ENCODE data around the gene ADGRG6. TPM values are rescaled to one million over a fixed set of nuclear protein-coding genes. Genes with fewer than 3 reads are reported as not detected.
"Not testable (repeated sequence)": the region's sequence is repeated elsewhere in the genome, so short reads cannot be mapped to it uniquely, and the experiment has no call there.

ADGRG6 gene
- polyA plus RNA-seq, 6 donors from 2014 or later = not detected

GRCh38 chr6:142411145-142411544 is 109.3 kb downstream of the ADGRG6 start:
- Mint-ChIP-seq H3K4me3 (no peak overlapping the region), H3K27ac (no peak overlapping the region), H3K4me1 (no peaks in the 10 kb centered on the region), H3K27me3 (no peaks in the 10 kb centered on the region), H3K9me3 (no peaks in the 10 kb centered on the region), H3K36me3 (no peaks in the 10 kb centered on the region)
- ATAC-seq (ENCODE audit: low read depth in 2 of 2) (no peak), DNase-seq (no peak)

DNA sequence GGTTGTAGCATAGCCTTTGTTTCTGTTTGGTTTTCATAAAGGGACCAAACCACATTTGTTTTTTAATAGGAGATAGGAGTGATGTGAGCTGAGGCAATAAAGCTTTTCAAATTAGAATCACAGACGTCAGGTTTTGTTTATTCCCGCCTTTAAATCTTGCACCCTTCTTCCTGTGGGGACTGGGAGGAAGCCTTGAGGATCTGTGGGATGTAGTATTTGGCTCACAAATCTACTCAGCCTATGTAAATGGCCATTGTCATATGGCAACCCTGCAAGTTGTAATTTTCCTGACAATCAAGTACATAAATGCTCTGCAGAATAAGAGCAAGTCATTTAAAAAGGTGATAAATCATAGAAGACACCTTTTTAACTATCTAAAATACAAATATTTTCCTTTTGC is 110.4 kb downstream of the ADGRG6 start:
- no peak for DNase-seq
- H3K27me3 Mint-ChIP-seq = no peaks in the 10 kb centered on the region
- no peak for ATAC-seq (ENCODE audit: low read depth in 2 of 2)
- H3K36me3 Mint-ChIP-seq = no peaks in the 10 kb centered on the region
- no peaks in the 10 kb centered on the region for H3K4me1 Mint-ChIP-seq
- H3K27ac Mint-ChIP-seq = no peak overlapping the region
- no peaks in the 10 kb centered on the region for H3K9me3 Mint-ChIP-seq
- H3K4me3 Mint-ChIP-seq = no peak overlapping the region

DNA sequence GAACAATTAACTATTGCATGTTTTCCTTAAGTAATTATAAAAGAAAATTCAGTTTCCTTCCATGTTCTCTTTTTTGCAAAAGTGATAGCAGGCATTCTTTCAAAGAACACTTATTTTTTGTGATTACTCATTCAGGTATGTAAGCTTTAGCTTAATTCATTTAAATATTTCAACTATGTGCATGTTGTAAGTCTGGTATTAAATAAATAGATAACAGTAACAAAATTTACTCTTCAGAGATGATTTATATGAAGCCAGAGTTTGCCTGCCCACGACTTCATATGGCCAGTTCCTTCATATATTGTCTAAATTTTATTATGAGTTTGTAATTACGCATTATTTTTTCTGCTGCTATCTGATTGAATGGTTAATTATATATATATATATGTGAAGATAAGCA is 110.9 kb downstream of the ADGRG6 start:
- Mint-ChIP-seq H3K27ac (no peak overlapping the region), H3K4me1 (no peaks in the 10 kb centered on the region), H3K4me3 (no peak overlapping the region), H3K27me3 (no peaks in the 10 kb centered on the region), H3K9me3 (no peaks in the 10 kb centered on the region), H3K36me3 (no peaks in the 10 kb centered on the region)
- DNase-seq (no peak), ATAC-seq (ENCODE audit: low read depth in 2 of 2) (no peak)

GRCh38 chr6:142413111-142413510 is 111.3 kb downstream of the ADGRG6 start:
- no peaks in the 10 kb centered on the region for H3K27me3 Mint-ChIP-seq
- H3K4me1 Mint-ChIP-seq = no peaks in the 10 kb centered on the region
- no peak for ATAC-seq (ENCODE audit: low read depth in 2 of 2)
- DNase-seq = no peak
- no peaks in the 10 kb centered on the region for H3K36me3 Mint-ChIP-seq
- H3K27ac Mint-ChIP-seq = no peak overlapping the region
- no peaks in the 10 kb centered on the region for H3K9me3 Mint-ChIP-seq
- no peak overlapping the region for H3K4me3 Mint-ChIP-seq

- Mint-ChIP-seq H3K27ac (no peak overlapping the region), H3K4me3 (no peak overlapping the region), H3K4me1 (no peaks in the 10 kb centered on the region), H3K36me3 (no peaks in the 10 kb centered on the region), H3K9me3 (no peaks in the 10 kb centered on the region), H3K27me3 (no peaks in the 10 kb centered on the region)
- no peak for ATAC-seq (ENCODE audit: low read depth in 2 of 2)
- no peak for DNase-seq
Observed at GRCh38 chr6:142414462-142415250, 112.8 kb downstream of the ADGRG6 start.

- Mint-ChIP-seq H3K36me3 (no peaks in the 10 kb centered on the region), H3K27ac (no peak overlapping the region), H3K9me3 (no peaks in the 10 kb centered on the region), H3K4me3 (no peak overlapping the region), H3K4me1 (no peaks in the 10 kb centered on the region), H3K27me3 (no peaks in the 10 kb centered on the region)
- DNase-seq (no peak), ATAC-seq (ENCODE audit: low read depth in 2 of 2) (no peak)
Observed at GRCh38 chr6:142416179-142416578, 114.4 kb downstream of the ADGRG6 start.

GRCh38 chr6:142416686-142417085 is 114.9 kb downstream of the ADGRG6 start:
- Mint-ChIP-seq H3K27ac (no peak overlapping the region), H3K4me3 (no peak overlapping the region), H3K36me3 (no peaks in the 10 kb centered on the region), H3K27me3 (no peaks in the 10 kb centered on the region), H3K9me3 (no peaks in the 10 kb centered on the region), H3K4me1 (no peaks in the 10 kb centered on the region)
- ATAC-seq (ENCODE audit: low read depth in 2 of 2) = no peak
- DNase-seq = no peak

GRCh38 chr6:142417331-142417750 is 115.5 kb downstream of the ADGRG6 start:
- H3K4me1 Mint-ChIP-seq = no peaks in the 10 kb centered on the region
- no peak for DNase-seq
- H3K9me3 Mint-ChIP-seq = no peaks in the 10 kb centered on the region
- no peak overlapping the region for H3K4me3 Mint-ChIP-seq
- no peak overlapping the region for H3K27ac Mint-ChIP-seq
- no peaks in the 10 kb centered on the region for H3K27me3 Mint-ChIP-seq
- ATAC-seq (ENCODE audit: low read depth in 2 of 2) = no peak
- no peaks in the 10 kb centered on the region for H3K36me3 Mint-ChIP-seq

DNA sequence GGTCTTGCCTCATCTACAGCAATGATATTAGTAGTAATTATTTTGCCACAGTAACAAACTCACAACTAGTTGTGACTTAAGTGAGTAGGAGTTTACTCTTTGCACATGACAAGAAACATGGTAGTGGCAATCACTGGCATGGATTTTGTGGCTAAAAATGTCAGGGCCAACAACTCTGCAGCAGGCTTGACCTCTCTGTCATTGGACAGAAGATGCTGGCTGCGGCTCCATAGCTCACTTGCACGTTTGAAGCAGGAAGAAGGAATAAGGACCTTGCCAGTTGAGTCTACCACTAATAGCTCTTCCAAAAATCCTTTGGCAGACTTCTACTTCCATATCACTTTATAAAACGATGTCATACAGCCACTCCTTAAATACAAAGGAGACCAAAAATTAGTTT is 117.3 kb downstream of the ADGRG6 start:
- no peaks in the 10 kb centered on the region for H3K36me3 Mint-ChIP-seq
- H3K4me3 Mint-ChIP-seq = no peak overlapping the region
- no peaks in the 10 kb centered on the region for H3K27me3 Mint-ChIP-seq
- ATAC-seq (ENCODE audit: low read depth in 2 of 2) = no peak
- no peak overlapping the region for H3K27ac Mint-ChIP-seq
- H3K9me3 Mint-ChIP-seq = no peaks in the 10 kb centered on the region
- DNase-seq = no peak
- H3K4me1 Mint-ChIP-seq = no peaks in the 10 kb centered on the region

DNA sequence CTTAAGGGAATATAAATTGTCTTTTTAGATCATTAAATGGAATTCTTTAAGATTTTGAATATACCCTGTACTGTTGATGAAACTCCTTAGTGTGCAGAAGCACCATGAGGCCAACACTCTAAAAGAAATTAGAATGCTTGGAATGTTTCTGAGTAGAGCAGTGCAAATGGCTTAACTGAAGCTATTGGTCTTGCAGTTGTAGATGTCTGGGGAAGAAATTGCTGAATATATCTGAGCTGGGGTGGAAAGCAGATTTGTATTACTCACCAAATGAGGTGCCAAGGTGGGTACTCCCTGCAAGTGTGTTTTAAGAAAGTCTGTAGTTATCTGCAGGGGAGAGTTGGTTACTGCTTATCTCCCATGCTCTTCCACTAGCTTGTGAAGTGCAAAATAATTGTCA is 119.0 kb downstream of the ADGRG6 start:
- no peaks in the 10 kb centered on the region for H3K4me1 Mint-ChIP-seq
- peaks cover 0 to 8% (median 6%) of the 10 kb centered on the region in 3 donors for H3K27me3 Mint-ChIP-seq
- H3K36me3 Mint-ChIP-seq = peaks cover 0 to 8% of the 10 kb centered on the region in 2 donors

DNA sequence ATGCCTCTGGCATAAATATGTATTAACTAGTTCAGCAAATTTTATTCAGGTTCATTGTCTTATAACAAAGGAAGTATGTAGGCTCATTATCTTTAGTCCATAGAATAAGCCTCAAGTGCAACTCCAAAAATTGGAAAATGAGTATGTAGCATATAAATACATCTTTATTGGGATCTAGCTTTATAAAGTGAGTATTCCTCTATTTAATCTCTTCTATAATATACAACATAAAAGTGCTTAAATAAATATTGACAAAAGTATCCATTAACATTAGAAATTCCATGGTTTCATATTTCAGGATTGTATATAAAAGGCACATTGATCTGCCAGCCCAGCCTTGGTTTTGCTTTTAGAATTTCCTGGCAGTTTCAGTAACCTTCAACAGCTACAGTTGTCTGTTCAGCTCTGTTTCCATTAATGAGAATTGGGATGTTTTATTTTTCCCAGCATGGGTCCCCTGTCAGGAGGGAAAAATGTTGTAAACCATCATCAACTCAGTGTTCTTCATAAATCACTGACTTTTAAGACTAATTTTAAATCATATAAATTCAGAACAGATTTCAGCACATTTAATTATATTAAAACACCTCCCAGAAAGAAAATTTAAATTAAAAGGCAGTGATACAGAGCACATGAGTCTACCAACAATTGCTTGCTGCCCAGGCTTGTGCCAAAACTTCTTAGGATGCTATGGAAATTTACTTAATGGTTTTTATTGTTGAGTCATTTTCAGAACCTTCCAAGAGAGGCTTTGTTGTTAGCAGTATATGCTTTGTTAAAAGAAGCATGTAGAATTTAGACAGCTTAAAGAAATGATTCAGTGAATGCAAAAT is 119.7 kb downstream of the ADGRG6 start:
- Mint-ChIP-seq H3K4me1 (no peaks in the 10 kb centered on the region), H3K36me3 (peaks cover 0 to 9% of the 10 kb centered on the region in 2 donors), H3K27ac (no peak overlapping the region), H3K4me3 (no peak overlapping the region), H3K27me3 (peaks cover 0 to 11% (median 6%) of the 10 kb centered on the region in 3 donors), H3K9me3 (peaks cover 0 to 5% (median 3%) of the 10 kb centered on the region in 7 donors)
- no peak for ATAC-seq (ENCODE audit: low read depth in 2 of 2)
- DNase-seq = no peak

More for the DNA sequence above, 119.0 kb downstream of the ADGRG6 start:
- no peak for DNase-seq
- Mint-ChIP-seq H3K4me3 (no peak overlapping the region), H3K27ac (no peak overlapping the region), H3K9me3 (peaks cover 0 to 5% (median 3%) of the 10 kb centered on the region in 7 donors)
- no peak for ATAC-seq (ENCODE audit: low read depth in 2 of 2)

DNA sequence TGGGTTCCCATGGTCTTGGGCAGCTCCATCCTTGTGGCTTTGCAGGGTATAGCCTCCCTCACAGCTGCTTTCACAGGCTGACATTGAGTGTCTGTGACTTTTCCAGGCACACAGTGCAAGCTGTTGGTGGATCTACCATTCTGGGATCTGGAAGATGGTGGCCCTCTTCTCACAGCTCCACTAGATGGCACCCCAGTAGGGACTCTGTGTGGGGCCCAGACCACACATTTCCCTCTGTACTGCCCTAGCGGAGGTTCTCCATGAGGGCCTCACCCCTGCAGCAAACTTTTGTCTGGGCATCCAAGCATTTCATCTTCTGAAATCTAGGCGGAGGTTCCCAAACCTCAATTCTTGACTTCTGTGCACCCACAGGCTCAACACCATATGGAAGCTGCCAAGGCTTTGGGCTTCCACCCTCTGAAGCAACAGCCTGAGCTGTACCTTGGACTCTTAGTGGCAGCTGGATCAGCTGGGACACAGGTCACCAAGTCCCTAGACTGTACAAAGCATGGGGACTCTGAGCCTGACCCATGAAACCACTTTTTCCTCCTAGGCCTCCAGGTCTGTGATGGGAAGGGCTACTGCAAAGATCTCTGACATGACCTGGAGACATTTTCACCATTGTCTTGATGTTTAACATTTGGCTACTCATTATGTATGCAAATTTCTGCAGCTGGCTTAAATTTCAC is 124.8 kb downstream of the ADGRG6 start:
- not testable (repeated sequence) for H3K9me3 Mint-ChIP-seq; H3K27ac Mint-ChIP-seq; H3K4me1 Mint-ChIP-seq; H3K4me3 Mint-ChIP-seq; H3K36me3 Mint-ChIP-seq; DNase-seq; ATAC-seq (ENCODE audit: low read depth in 2 of 2)
- peaks cover 4 to 11% (median 6%) of the 10 kb centered on the region in 3 donors for H3K27me3 Mint-ChIP-seq

DNA sequence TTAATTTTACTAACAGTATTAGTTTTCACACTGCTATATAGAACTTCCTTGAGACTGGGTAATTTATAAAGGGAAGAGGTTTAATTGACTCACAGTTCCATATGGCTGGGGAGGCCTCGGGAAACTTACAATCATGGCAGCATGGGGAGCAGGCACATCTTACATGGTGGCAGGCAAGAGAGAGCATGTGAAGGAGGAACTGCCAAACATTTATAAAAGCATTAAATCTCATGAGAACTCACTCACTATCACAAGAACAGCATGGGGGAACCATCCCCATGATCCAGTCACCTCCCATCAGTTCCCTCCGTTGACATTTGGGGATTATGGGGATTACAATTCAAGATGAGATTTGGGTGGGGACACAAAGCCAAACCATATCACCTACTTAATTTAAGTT is 126.7 kb downstream of the ADGRG6 start:
- H3K9me3 Mint-ChIP-seq; H3K36me3 Mint-ChIP-seq; H3K27ac Mint-ChIP-seq; H3K4me3 Mint-ChIP-seq; DNase-seq; ATAC-seq (ENCODE audit: low read depth in 2 of 2); H3K4me1 Mint-ChIP-seq: not testable (repeated sequence)
- H3K27me3 Mint-ChIP-seq = peaks cover 4 to 11% (median 6%) of the 10 kb centered on the region in 3 donors

Data from naive B cell (primary cell).